CD4-positive, alpha-beta T cell treated with Interleukin-12 subunit alpha and Interleukin-12 subunit beta, for 1 hour (primary cell): ENCODE data around the gene MRPS23.

Experiments
- DNase-seq: peaks from one replicate; pipeline ENCODE4 v3.0.0-alpha.2; 2020

MRPS23 gene

DNA sequence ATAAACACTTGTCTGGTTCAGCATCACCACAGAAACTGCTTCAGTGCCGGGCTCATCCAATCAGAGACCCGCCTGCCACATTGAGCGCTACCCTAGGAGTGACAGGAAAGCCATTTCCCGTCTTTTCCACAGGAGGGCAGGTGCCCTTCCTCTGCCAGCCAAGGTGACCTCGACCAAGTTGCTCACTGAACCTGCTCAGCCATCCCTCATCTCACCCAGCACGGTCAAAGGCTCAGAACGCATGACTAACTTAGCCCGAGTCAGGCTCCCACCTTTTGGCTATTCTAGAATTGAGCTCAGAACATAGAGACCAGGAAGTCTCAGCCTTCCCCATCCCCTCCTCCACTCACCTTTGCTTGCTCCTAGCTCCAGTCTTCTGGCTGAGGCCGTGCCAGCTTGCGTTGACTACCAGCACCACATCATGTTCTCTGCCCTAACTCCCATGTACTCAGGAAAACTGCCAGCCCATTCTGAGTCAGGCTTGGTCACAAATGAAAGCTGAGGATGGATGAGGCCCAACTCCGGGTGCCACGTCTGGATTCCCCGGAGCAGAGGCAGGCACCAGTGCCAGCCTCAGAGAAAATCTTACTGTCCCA is 15.6 kb downstream of the MRPS23 start:
- no peak for DNase-seq

GRCh38 chr17:57833179-57833939 is 16.5 kb downstream of the MRPS23 start:
- peak; percentile 71 for DNase-seq

DNA sequence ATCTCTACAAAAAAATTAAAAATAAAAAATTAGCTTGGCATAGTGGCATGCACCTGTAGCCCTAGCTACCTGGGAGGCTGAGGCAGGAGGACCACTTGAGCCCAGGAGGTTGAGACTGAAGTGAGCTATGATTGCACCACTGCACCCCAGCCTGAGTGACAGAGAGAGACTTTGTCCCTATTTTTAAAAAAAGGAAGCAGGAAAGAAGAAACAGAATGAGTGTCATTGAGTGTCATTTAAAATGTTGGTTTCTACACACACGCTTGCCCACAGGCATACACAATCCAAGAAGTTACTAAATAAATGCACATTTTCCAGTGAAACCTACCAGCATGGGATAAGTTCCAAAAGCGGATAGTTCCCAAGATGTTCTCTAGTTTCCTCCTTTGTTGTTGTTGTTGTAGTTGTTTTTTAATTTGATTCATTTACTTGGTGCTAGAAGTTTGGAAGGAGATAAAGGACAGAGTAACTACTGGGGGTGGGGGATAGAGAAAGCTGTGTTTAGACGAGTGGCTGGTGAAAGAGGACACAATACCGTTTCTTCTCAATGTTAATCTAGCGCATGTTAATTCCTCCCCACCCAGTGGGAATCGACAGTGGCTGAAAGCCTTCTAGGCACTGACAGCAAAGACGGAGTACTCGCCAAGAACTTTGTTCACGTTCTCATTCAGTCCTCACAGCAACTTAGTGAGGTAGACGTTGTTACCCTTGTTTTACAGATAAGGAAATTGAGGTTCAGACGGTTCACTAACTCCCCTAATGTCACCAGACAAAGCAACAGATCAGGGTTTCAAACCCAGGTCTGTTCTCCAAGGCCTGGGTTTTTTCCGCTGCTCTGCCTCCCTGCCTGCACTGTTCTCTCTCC is 17.3 kb downstream of the MRPS23 start:
- DNase-seq: no peak

DNA sequence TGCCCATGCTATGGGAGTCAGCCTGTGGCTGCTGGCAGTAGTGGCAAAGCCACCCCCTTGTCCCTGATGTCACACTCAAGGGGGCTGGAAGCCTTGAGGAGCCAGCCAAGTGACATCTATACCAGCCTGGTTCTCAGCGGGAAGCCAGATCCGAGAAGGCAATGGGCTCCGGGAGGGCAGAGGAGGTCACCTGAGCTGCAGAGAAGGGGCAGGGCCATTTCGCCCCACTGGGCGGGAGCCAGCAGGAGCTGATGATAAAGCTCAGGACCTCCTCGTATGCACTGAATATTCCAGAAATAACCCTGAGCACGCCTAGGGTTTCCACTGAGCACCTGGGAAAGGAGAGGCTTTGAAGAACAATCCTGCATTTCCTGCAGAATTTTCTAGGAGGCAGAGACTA is 19.0 kb downstream of the MRPS23 start:
- DNase-seq: no peak

DNA sequence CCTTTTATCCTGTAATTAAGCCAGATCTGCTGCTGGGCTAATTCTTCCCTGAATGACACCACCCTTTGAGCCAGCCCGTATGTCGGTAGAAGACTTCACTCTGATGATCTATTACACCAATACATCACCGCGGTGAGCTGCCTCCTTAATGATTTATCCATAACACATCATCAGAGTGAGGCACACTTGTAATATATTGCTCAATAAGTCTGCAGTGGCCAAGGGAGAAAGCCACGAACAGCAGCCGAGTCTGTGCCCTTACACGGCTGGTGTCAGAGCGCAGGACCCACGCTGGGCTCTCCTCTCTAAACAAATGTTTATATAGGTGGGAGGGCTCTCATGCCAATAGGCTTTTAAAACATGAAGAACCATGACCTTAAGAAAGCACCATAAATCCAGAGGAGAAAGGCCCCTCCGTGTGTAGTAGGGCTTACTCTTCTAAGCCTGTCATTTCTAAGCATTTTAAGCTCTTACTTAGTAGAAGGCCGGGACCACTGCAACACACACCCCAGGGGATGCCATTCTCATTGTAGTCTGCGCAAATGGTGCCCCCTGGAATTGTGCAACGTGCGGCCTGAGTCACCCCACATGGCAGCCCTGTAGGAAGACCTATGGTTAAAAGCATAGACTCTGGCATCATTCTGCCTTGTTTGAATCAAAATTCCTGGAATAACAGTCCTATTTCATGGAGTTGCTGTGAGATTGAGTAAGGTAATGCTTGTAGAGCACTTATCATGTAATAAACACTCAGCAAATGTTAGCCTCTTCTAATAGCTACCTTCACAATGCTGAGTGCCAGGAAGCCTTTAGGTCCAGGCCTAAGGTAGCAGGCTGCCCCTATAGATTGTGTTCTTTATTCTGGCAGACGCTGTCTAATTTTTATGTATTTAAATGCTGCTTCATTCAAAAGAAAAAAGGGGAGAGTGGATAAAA is 26.1 kb downstream of the MRPS23 start:
- no peak for DNase-seq

DNA sequence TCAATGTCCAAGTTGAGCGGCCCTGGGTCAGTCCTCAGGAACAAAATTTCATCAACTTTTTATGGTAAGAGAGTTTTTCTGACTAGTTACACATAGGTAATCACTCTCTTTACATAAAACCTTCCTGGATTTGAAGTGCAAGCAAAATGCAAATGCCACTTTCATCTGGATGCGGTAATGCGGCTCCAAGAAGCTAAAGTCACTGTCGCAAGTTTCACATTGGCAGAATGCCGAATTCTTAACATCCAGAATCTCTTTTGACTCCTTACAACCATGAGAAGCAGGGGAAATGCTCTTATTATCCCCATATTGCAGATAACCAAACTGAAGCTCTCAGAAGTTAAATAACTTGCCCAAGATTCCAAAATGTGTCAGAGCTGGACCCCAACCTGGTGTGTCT is 30.0 kb downstream of the MRPS23 start:
- DNase-seq: no peak

- no peak for DNase-seq
Measured at GRCh38 chr17:57819285-57819684, 30.6 kb downstream of the MRPS23 start.

- DNase-seq: no peak
Measured at GRCh38 chr17:57818066-57818465, 31.8 kb downstream of the MRPS23 start.

DNA sequence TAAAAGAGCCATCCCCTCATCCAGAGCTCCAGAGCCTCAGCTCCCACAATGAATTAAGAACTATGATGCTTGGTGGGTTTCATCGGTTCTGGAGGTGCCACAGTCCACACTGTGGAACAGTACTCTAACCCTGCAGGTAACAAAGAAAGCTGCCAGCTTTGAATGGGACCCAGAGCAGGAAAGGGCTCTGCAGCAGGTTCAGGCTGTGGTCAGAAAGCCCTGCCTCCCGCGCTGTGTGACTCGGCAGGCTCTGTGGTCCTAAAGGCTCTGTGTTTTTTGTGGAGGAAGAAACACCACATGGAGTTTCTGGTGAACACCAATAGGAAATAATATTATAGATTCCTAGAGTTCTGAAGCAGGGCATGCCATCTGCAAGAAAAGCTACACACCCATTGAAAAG is 32.5 kb downstream of the MRPS23 start:
- DNase-seq: no peak

GRCh38 chr17:57814421-57814820 is 35.4 kb downstream of the MRPS23 start:
- no peak for DNase-seq

DNA sequence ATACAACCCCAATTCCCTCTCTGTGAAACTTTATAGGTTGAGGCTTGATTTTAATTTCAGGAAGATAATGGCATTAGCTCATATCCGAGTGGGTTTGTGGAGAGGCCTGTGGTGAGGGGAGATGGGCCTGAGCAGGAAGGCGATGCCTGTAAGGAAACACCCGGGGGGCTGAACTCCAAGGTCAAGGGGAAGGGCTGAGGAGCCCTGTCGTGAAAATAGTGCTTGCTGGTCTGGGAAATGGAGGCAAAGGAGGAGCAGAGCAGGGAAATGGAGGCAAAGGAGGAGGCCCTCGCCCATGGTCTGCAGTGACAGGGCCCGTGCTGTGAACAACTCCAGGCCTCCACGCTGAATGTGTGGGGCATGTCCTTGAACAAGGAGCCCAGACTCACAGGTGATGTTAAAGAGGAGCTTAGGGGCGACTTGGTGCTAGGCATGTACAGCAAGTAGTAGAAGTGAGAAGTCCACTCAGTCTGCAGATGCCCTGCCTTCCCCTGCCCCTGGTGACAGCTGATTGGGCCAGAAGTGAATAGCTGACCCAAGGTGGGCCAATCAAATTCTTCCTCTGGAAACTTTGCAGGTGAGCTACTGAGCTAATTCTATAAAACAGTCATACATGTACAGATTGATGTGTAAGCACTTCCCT is 38.1 kb downstream of the MRPS23 start:
- no peak for DNase-seq

- DNase-seq: no peak
Measured at GRCh38 chr17:57810721-57811637, 38.9 kb downstream of the MRPS23 start.

DNA sequence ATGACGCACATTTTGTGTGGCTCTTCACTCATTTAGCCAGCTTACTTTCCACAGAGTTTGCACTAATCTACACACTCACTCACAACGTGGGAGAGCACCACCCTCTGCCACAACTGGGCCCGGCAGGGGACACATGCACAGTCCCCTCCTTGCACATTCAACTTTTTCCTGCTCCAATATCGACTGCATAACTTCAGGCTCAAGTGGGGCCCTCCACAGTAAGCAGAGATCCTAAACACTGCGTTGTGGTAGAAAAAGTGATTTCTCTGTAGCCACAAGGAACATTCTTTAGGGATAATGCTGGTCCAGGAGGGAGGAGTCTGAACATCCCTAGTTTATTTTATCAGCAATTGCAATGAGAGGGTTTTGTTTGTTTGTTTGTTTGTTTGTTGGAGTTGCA is 40.0 kb downstream of the MRPS23 start:
- no peak for DNase-seq

- no peak for DNase-seq
Measured at GRCh38 chr17:57808882-57809281, 41.0 kb downstream of the MRPS23 start.

DNA sequence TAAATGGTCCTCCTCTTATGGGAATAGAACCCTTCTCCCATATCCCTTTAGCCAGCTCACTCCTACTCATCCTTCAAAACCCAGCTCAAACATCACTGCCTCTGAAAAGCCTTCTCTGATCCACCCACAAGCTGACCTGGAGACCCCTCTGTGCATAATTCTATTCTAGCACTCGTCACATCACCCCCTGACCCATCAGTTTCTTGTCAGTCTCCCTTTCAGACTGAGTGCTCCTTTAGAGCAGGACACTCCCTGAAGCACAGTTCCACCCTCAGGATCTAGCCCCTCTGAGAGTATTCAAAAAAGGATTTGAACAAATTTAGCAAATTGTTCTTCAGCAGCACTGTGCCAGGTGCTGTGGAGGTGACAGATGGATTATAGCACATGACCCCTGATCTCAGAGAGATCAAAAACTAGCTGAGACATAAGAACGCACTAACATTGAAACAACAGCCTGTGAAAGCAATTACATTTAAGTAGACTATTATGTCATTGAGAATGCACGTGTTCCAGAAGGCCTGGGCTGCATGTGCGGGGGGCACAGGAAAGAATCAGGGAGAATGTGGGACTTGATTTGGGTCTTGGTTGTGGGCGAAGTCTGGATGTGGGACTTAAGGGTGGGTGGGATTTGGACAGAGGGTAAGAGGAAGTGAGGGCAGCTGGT is 43.5 kb downstream of the MRPS23 start:
- no peak for DNase-seq

- DNase-seq: no peak
Measured at GRCh38 chr17:57803021-57803420, 46.8 kb downstream of the MRPS23 start.

- no peak for DNase-seq
Measured at GRCh38 chr17:57801044-57801711, 48.7 kb downstream of the MRPS23 start.

GRCh38 chr17:57794841-57795240 is 55.0 kb downstream of the MRPS23 start:
- DNase-seq: no peak

DNA sequence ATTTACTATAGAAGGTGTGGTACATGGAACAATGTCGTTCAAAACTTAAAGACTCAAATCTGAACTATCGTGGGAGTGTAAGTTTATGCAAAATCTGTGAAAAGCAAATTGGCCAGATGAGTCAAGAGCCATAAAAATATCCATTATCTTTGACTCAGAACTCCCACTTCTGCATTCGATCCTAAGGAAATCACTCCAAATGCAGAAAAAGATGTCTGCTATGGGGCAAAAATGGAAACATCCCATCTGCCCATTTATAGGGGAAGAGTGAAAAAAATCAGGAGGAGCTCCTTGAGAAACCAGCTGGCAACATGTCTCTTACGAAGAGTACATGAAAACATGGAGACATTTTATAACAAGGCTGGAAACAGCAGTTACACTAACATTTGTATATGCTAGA is 61.1 kb downstream of the MRPS23 start:
- no peak for DNase-seq

- DNase-seq: no peak
Measured at GRCh38 chr17:57785022-57785421, 64.8 kb downstream of the MRPS23 start.
